Measurements from ENCODE around the gene FARSA. TPM values are rescaled to one million over a fixed set of nuclear protein-coding genes. Genes with fewer than 3 reads are reported as not detected.

Gene FARSA
- total RNA-seq, 3 donors from 2014 or later, result 44.1 to 54.0 (median 48.1) TPM

- Histone ChIP-seq H3K9me3 (no peaks in the 10 kb centered on the region), H3K4me1 (ENCODE audit: low read depth) (peaks cover 13% of the 10 kb centered on the region), H3K36me3 (ENCODE audit: low read depth) (no peaks in the 10 kb centered on the region), H3K4me3 (no peak overlapping the region)
- ATAC-seq (peak; percentile 67), DNase-seq (peak in 1 of 3 donors; percentile 37)
- TF ChIP-seq, protein P1, sequence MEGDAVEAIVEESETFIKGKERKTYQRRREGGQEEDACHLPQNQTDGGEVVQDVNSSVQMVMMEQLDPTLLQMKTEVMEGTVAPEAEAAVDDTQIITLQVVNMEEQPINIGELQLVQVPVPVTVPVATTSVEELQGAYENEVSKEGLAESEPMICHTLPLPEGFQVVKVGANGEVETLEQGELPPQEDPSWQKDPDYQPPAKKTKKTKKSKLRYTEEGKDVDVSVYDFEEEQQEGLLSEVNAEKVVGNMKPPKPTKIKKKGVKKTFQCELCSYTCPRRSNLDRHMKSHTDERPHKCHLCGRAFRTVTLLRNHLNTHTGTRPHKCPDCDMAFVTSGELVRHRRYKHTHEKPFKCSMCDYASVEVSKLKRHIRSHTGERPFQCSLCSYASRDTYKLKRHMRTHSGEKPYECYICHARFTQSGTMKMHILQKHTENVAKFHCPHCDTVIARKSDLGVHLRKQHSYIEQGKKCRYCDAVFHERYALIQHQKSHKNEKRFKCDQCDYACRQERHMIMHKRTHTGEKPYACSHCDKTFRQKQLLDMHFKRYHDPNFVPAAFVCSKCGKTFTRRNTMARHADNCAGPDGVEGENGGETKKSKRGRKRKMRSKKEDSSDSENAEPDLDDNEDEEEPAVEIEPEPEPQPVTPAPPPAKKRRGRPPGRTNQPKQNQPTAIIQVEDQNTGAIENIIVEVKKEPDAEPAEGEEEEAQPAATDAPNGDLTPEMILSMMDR (IDR thresholded peaks at IDR 0.05), result no peak
- intact Hi-C loops (cut with DNase I, micrococcal nuclease), result no loop called here
These were observed 19.4 kb downstream of the FARSA start for GRCh38 chr19:12913851-12914690.

- H3K4me1 ChIP-seq (ENCODE audit: low read depth), result peaks cover 9% of the 10 kb centered on the region
- intact Hi-C loops (cut with DNase I, micrococcal nuclease), result no loop called here
- DNase-seq, result peak; percentile 58 to 70 (median 62)
- TF ChIP-seq, protein P1 (IDR thresholded peaks at IDR 0.05), result no peak
- H3K36me3 ChIP-seq (ENCODE audit: low read depth), result no peaks in the 10 kb centered on the region
- H3K9me3 ChIP-seq, result no peaks in the 10 kb centered on the region
- ATAC-seq, result peak; percentile 66
- no peak overlapping the region for H3K4me3 ChIP-seq
These were observed 20.4 kb downstream of the FARSA start for GRCh38 chr19:12913011-12913561.

GRCh38 chr19:12912571-12912970 lies 20.9 kb downstream of the FARSA start:
- DNase-seq (no peak), ATAC-seq (no peak)
- Histone ChIP-seq H3K4me1 (ENCODE audit: low read depth) (peaks cover 9% of the 10 kb centered on the region), H3K4me3 (no peak overlapping the region), H3K9me3 (no peaks in the 10 kb centered on the region), H3K36me3 (ENCODE audit: low read depth) (no peaks in the 10 kb centered on the region)
- intact Hi-C loops (cut with DNase I, micrococcal nuclease), result no loop called here
- TF ChIP-seq, protein P1 (IDR thresholded peaks at IDR 0.05), result no peak

DNA sequence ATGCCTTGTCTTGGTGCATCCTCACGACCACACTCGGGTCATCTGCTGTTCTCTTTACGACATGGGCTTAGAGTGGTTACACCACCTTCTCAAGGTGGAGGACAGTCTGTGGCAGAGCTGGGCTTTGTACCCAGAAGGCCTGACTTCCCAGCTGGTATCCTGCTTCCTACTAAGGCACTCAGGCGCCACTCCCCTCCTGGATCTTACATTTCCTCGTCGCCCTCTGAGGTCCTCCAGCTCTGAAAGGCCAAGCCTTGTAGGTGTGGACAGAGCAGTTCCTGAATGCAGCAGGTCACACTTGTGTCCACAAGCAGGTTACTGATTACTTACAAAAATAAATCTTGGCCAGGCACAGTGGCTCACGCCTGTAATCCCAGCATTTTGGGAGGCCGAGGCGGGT lies 26.3 kb downstream of the FARSA start:
- DNase-seq (no peak), ATAC-seq (peak; percentile 91)
- intact Hi-C loops (cut with DNase I, micrococcal nuclease), result no loop called here
- peaks cover under 1% of the 10 kb centered on the region for H3K4me1 ChIP-seq (ENCODE audit: low read depth)
- H3K4me3 ChIP-seq, result no peak overlapping the region
- H3K36me3 ChIP-seq (ENCODE audit: low read depth), result no peaks in the 10 kb centered on the region
- H3K9me3 ChIP-seq, result no peaks in the 10 kb centered on the region
- TF ChIP-seq, protein P1 (IDR thresholded peaks at IDR 0.05), result no peak

DNA sequence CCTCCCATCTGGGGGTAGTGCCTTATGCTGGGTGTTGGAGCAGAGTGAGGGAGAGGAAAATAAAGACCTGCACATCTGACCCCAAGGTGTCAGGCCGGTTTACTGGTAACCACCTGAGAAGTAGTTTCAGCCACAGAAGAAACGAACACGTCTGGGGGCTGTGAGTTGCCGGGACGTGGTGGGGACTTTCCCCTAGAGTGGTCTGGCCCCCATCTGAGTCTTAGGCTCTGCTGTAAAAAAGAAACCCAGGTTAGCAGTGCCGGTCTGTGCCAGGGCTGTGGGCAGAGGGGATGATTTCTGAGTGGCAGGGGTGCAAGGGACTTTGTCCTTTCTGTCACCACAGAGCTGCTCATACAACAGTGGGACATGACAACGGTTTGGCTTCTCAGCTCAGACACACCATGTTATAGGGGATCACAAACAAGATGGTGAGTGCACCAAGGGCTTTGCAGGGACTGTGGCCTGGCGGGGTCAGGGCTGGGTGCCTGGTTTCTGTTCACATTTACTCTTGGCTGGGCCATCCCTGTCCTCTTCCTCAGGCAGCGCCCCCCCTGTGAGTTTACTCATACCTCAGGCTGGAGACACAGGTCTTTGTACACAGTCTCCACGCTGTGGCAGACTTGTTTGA lies 33.5 kb downstream of the FARSA start:
- no peak for DNase-seq
- TF ChIP-seq, protein P1 (IDR thresholded peaks at IDR 0.05), result no peak
- H3K36me3 ChIP-seq (ENCODE audit: low read depth), result no peaks in the 10 kb centered on the region
- intact Hi-C loops (cut with DNase I, micrococcal nuclease), result no loop called here
- peak; percentile 44 for ATAC-seq
- no peaks in the 10 kb centered on the region for H3K4me1 ChIP-seq (ENCODE audit: low read depth)
- H3K9me3 ChIP-seq, result no peaks in the 10 kb centered on the region
- H3K4me3 ChIP-seq, result no peak overlapping the region

All from mucosa of descending colon (tissue), 3 donors.